OCI-LY3 (cell line): ENCODE results near the gene MYD88.

Source experiments
- EZH2phosphoT487 ChIP-seq: fragments of 200-600 bp; shearing (Covaris generic); IDR thresholded peaks from 2 replicates; pipeline ENCODE4 v1.6.1; 2018; ENCODE audit warnings: antibody characterized with exemption, mixed run types, low read depth
- TF ChIP-seq, protein P1 (sequence below): fragments of 200-600, 300-600 bp; sonication (generic); IDR thresholded peaks from 2 replicates; pipeline ENCODE4 v1.5.1; 2014; ENCODE audit warnings: antibody characterized with exemption, low read length, low read depth

DNA sequence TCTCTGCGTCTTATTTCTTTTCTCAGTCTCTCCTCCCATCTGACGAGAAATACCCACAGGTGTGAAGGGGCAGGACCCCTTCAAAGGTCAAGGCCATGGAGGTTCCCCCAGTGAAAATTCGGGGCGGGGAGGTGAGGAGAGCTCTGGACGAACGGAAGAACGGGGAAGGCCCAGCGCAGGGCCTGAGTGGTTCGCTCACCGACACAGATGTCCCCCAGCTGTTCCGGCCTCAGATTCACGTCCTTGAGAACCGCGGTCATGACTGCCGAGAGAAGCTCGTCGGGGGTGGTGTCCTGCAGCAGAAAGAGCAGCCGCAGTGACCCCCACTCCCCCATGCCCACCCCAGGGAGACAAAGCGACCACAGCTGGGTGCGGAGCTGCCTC lies 2.1 kb upstream of the MYD88 start:
- TF ChIP-seq, protein P1, sequence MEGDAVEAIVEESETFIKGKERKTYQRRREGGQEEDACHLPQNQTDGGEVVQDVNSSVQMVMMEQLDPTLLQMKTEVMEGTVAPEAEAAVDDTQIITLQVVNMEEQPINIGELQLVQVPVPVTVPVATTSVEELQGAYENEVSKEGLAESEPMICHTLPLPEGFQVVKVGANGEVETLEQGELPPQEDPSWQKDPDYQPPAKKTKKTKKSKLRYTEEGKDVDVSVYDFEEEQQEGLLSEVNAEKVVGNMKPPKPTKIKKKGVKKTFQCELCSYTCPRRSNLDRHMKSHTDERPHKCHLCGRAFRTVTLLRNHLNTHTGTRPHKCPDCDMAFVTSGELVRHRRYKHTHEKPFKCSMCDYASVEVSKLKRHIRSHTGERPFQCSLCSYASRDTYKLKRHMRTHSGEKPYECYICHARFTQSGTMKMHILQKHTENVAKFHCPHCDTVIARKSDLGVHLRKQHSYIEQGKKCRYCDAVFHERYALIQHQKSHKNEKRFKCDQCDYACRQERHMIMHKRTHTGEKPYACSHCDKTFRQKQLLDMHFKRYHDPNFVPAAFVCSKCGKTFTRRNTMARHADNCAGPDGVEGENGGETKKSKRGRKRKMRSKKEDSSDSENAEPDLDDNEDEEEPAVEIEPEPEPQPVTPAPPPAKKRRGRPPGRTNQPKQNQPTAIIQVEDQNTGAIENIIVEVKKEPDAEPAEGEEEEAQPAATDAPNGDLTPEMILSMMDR: no peak
- TF ChIP-seq EZH2phosphoT487: no peak
